HG03135 (cell line): ENCODE measurements around the gene PCMT1.
"Not testable (repeated sequence)": the region's sequence is repeated elsewhere in the genome, so short reads cannot be mapped to it uniquely, and the experiment has no call there.

Experiments used
- ATAC-seq: cut with Tn5 transposase; IDR thresholded peaks from one replicate; pipeline ENCODE4 v1.9.1; 2021; ENCODE audit warnings: mild to moderate bottlenecking, moderate library complexity; ENCODE audit not compliant: unreplicated experiment

Gene PCMT1

GRCh38 chr6:149852881-149853280 is 103.3 kb downstream of the PCMT1 start:
- ATAC-seq: no peak

- not testable (repeated sequence) for ATAC-seq
Measured at GRCh38 chr6:149854017-149854416, 104.5 kb downstream of the PCMT1 start.

- no peak for ATAC-seq
Measured at GRCh38 chr6:149854532-149854931, 105.0 kb downstream of the PCMT1 start.

- no peak for ATAC-seq
Measured at GRCh38 chr6:149855040-149855654, 105.6 kb downstream of the PCMT1 start.

- no peak for ATAC-seq
Measured at GRCh38 chr6:149855741-149856140, 106.2 kb downstream of the PCMT1 start.

- no peak for ATAC-seq
Measured at GRCh38 chr6:149856256-149856994, 106.9 kb downstream of the PCMT1 start.

GRCh38 chr6:149857541-149857940 is 108.0 kb downstream of the PCMT1 start:
- ATAC-seq: no peak

GRCh38 chr6:149859368-149859767 is 109.8 kb downstream of the PCMT1 start:
- ATAC-seq: no peak

- ATAC-seq: no peak
Measured at GRCh38 chr6:149859938-149860337, 110.4 kb downstream of the PCMT1 start.

- ATAC-seq: no peak
Measured at GRCh38 chr6:149860513-149860833, 110.9 kb downstream of the PCMT1 start.
